Measurements from ENCODE around the gene VEZF1.

The VEZF1 gene

DNA sequence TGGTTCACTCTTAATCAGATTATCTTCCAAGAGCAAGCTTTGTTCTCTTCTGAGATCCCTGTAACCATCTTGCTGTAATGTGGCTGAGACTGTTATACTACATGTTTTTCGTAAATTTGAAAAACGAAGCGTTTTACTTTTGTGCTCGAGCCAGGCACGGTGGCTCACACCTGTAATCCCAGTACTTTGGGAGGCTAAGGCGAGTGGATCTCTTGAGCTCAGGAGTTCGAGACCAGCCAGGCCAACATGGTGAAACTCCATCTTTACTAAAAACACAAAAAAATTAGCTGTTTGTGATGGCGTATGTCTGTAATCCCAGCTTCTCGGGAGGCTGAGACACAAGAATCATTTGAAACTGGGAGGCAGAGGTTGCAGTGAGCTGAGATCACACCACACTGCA lies 40.7 kb downstream of the VEZF1 start:
- DNase-seq, result no peak

DNA sequence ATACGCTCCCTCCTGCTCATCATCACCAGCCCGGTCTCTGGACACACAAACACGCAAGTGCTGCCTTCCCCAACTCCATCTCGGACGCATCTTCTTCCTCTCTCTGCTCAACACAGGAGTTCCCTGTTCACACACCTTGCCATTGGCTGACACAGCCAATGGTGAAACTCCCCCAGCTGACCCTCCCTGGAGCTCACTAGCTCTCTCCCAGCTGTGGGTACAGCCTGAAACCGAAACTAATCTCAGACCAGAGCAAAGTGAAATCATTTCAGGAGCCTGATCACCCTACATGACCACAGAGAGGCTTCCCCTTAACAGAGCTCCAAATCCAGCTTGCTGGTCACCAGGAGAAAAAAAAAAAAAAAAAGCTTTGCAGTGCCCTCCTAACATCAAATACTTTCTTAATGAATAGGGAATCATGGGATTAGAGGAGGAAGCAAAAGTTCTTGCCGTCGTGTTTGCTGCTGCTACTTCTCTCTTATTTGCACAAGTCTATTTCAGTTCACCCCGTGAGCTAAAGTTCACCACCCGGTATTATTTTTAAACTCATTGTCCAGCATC lies 41.2 kb downstream of the VEZF1 start:
- DNase-seq, result peak; percentile 59

DNA sequence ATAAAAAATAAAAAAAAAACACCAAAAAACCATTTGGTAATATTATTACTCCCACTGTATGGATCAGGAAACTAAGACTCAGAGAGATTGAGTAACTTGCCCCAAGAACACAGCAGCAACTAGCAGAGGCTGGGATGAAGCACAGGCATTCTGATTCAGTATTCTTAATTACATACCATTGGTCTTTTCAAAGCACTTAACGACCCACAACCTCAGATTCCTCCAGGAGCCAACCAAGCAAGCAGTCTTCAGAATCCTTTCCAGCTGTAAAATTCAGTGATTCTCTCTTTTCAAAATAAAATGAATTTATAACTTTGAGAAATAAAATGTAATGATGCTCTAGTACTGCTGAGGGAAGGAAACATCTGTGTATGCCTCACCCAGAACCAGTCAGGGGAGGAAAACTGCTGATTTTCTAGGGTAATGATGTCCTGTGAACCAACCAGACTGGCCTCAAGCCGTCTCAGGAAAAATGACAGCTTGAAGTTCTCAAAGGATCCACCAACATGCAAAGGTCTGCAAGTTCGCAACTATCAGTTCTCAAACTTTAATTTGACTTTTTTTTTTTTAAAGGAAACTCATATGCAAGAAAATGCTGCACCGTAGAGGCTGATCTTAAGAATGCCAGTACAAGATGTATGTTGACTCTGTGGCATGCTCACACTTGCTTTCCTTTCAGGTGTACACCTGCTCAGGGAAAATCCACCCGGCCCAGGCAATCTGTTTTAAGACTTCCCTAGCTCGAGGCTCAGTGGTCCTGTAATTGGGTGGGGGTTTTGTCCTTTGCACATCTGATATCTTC lies 41.9 kb downstream of the VEZF1 start:
- no peak for DNase-seq

DNA sequence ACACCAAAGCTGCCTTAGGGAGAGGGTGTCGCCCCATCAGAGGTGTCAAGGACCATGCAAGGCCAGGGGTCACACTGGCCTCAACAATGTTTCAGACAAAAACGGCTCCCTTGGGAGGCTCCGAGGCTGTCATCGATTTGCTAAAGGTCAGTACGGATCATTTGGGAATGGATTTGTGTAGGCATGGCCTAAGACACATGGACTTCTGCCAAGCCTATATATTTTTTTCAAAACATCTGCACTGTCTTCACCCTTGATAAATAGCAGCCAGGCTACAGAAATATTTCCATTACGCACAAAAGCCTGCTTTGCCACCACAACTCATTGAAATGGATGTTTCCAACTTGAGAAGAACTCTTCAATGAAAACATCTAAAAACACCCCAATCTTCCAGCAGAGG lies 43.1 kb downstream of the VEZF1 start:
- no peak for DNase-seq

DNA sequence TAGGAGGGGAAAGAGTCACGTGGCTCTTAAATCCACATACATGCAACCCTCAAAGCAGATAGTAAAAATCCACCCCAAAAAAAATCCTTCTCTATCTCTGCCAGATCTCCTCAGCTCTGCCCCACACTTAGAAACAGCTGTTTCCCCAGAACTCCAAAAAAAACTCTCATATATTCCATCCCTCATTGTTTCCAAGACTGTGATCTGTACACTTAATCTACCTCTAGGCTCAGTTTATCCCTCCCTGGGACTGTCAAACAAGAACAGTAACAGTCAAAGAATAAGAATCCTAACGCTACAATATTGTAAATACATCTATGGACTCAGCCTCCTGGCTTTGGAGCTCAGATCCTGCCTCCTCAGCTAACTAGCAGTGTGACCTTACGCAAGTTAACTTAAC lies 44.4 kb downstream of the VEZF1 start:
- no peak for DNase-seq

DNA sequence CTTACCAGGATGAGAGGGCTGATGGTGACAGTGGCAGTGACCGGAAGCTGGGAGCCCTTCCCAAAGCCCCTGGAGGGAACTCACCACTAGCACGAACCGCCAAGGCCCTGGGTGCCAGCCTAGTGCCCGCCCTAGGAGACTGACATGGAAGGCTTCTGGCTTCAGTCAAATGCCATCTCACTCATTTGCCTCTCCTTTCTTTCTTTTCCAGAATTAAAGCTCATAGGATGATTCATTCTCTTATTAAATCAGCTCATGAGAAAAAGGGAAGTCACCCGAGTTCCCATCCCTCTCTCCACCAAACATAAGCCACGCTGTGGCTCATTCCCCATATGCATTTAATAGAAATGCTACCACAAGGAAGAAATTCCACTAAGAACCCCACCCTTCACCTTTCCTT lies 44.9 kb downstream of the VEZF1 start:
- DNase-seq, result no peak

DNA sequence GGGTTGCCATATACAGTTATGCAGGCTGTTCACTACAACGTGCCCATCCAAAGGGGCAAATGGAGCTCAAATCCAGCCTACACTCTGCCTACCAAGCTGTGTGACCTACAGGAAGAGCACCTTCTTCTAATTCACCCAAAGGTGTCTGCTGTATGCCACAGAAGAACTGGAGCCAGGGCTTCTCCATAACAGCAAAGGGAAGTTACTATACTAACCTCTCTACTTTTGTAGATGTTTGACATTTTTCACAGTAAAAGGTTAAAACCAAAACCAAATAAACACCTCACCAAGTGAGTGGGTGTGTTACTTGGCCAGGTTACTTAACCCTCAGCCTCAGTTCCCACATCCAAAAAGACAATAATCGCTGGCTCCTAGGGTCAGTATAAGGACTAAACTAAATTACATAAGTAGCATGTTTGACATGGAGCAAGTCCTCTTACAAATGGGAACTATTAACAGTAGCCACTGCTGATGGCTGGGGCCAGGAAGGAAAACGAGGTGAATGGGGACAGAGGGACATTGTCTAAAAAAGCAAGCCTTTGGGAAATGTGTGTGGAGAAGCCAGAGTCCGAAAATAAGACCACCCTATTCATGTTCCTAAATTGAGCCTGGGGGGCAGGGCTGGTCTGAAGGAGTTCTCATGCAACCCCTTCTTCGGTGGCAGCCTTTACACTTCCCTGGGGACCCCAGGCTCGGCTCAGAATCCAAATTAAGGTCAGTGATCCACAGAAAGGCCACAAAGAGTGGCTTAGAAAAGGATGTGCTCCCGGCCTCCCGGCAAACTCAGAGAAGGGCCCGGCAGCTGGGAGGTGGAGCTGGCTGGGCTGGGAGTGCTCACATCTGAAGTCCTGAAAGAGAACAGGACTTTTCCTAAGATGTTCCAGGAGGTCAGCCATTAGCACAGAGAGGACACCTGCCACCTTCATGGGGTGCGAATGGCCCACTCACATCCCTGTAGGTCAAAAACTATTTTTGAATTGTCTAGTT lies 46.4 kb downstream of the VEZF1 start:
- DNase-seq, result no peak

DNA sequence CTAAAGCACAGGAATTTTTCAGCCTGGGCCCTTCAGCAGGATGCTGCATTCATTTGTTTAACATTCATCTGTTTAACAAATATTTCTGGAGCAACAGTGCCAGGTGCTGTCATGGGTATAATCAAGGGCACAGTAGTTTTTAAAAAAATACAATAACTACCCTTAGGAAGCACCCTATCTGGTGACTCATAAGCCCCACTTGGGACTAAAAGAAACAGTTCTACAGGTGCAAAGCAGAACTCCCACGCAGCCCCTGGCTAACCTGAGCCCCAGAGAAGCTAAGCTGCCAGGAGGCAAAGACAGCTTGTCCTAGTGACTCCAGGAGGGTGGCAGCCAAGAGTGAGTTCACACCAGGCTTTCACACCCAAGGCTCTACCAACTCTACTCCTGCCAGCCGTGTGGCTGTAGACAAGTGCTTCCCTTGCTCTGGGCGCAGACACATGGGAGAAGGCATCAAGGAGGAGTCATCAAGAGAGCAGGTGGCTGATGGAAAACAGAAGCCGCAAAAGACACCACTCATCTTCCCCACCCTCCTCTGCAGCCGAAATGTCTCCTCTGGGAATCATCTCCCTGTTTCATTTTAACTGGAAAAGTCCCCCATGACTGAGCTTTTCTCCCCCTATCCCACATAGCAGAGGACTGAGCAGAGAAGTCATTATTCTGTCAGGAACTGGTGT lies 47.3 kb downstream of the VEZF1 start:
- peak; percentile 78 for DNase-seq

DNA sequence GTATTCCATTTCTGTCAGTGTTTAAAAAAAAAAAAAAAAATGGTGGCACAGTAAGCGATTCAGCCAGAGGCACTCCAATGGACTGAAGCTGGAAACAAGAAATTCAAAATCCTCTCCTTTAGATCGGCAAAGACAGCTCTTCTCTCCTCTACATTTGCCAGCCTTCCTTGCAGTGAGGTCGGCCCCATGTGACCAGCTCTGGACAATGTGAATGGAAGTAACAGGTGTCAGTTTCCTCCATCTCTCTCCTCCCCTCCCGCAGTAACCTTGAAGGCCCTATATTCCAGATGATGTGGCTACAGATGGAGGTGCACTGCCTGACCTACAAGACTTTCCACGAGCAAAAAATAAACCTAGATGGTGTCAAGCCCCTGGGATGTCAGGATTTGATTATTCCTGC lies 47.8 kb downstream of the VEZF1 start:
- DNase-seq, result no peak

DNA sequence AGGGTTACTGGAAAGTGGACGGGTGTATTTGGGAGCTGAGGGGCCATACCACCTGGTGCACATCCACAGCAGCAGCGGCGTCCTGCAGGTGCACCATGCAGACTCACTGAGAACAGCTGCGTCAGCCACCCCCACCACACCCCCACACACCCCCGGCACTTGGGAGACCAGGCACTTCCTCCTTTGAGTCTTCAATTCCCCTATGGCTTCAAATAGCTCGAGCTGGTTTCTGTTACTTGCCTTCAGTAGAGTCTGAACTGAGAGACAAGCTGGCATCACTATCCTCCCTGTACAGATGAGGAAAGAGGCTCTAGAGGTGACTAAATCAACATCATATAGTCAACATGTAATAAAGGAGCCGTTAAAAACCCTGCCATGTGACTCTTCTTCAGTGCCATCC lies 48.3 kb downstream of the VEZF1 start:
- peak; percentile 96 for DNase-seq

DNA sequence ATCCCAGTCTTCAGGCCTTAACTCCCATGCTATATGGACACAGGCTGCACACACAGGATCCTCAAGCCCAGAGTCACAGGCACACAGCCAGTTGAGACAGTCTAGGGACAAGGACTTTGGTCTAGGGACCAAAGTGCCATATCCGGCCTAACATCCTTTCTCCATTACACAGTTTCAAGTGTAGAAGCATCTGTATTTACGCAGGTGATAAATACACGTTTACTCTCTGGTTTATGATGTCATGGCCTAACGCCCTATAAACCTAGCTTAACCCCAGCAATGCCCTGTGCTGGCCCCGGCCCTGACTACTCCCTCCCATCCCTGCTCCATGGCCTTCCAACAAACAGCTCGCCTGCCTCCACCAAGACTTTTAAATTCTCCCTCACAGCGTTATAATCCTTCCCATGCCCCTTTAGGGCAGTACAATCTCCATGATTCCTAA lies 50.0 kb downstream of the VEZF1 start:
- DNase-seq, result peak; percentile 87

DNA sequence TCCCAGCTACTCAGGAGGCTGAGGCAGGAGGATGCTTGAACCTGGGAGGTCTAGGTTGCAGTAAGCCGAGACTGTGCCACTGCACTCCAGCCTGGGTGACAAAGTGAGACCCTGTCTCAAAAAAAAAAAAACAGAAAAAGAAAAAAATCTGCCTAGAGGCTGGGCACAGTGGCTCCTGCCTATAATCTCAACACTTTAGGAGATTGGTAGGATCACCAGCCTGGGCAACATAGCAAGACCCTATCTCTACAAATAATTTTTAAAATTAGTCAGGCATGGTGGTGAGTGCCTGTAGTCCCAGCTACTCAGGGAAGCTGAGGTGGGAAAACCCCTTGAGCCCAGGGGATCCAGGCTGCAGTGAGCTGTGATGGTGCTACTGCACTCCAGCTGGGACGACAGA lies 50.6 kb downstream of the VEZF1 start:
- no peak for DNase-seq

DNA sequence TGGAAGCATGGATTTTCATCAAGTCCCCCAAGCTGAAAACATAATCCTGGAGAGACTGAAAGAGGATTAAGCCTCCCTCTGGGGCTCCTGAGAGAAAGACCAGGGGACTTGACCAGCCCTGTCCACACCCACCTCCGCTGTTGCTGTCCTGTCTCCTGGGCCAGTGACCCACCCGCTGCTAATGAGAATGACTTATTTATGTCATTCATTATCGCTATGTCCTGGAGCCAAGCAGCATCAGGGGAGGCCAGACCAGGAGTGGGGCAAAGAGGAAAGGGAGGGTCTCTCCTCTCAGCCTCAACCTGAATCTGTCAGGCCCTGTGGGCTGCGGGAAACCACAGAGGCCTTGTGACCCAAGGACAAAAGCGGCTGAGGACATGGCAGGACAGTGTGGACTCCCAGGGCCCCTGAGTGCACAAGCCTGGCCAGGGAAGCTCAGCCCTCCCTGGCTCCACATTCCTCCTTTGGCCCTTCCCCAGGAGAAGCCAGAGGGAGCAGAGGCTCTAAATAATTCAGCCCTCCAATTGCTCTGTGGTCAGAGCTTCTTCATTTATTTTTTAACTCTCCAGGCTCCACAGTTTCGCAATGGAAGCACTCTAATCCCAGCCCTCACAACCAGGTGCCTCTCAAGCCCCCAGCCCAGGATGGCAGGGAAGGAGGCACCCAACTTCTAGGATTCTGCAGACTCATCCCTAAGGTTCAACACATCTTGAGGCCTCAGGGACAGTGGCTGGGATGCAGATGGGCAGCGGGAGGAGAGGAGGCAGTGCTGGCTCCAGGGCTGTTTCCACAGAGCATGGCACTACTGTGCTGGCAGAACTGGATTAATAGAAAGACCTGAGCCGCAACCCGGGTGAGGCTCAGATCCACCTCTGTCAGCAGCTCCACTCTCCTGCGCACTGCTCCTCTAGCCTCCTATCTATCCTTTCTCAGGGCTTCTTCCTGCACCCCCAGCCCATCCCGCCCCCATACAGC lies 51.9 kb downstream of the VEZF1 start:
- no peak for DNase-seq

DNA sequence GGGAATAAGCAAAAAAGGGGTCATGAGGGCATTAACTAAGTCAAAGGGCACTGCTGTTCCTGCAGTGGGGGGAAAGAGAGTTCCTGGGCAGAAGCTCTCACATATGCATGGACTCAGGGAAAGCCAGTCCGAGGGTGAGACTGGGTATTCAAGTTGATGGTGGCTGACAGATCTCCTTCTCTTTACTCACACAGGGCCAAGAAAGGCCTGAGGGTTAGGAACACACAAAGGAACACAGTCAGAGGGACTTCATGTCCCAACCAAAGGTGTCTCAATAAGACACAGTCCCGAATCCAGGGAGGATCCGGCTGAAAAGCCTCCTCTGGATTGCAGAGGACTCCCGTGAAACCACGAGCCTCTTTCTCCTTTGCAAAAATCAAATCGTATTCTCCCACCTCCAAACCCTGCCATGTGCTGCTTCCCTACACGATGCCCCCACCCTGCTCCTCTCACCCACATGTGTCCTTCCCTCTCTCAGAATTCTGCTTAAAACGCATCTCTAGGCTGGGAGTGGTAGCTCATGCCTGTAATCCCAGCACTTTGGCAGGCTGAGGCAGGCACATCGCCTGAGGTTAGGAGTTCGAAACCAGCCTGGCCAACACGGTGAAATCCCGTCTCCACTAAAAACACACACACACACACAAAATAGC lies 56.4 kb downstream of the VEZF1 start:
- DNase-seq, result no peak

DNA sequence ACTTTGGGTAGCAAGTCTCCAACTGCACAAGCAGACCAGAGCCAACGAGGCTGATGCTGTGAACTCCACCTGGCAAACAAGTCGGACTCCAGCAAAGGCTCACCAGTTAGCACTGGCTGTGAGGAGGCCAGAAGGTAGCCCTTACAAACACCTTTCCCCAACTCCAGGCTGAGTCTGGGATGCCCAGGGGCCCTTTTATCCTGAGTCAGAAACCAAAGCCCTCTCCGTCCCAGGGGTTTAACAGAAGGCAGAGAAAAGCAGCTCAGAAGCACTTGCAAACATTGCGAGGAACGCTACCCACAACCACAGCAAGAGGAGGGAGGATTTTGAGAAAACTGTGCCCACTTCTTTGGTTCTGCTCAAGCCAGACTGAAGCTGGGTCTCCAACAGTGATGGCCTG lies 57.8 kb downstream of the VEZF1 start:
- DNase-seq, result no peak

DNA sequence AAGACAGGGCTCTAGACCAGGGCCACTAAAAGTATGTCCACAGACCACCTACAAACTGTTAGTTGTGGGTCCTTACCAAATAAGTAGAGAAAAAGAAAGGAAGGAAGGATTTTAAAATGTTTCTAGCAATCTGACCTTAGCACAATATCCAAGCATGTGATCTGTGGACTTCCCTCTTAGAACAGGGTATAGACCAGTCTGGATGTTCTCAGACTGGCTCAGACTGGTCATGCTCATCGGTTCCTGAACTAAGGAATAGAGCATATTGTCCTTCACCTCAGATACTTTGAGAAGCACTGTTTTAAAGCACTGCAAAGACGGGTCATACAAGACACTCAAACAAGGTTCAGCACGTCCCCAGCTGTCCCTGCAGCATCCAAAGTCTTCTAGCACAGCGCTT lies 58.7 kb downstream of the VEZF1 start:
- no peak for DNase-seq

DNA sequence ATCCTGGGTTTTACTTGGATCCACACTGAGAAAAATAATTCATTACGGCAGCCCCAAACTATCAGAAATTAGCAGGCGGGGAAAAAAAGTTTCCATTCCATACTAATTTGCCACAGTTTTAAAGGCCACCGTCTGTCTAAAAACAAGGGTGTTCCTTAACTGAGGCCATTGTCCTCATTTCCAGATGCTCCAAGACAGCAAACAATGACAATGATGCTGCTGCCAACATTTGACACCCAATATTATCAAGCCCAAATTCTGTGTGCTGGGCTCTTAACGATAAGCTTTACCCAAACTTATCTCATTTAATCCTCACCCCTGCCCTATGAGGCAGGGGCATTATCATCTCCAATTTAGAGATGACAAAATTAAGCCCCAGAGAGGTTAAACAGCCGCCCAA lies 59.1 kb downstream of the VEZF1 start:
- no peak for DNase-seq

DNA sequence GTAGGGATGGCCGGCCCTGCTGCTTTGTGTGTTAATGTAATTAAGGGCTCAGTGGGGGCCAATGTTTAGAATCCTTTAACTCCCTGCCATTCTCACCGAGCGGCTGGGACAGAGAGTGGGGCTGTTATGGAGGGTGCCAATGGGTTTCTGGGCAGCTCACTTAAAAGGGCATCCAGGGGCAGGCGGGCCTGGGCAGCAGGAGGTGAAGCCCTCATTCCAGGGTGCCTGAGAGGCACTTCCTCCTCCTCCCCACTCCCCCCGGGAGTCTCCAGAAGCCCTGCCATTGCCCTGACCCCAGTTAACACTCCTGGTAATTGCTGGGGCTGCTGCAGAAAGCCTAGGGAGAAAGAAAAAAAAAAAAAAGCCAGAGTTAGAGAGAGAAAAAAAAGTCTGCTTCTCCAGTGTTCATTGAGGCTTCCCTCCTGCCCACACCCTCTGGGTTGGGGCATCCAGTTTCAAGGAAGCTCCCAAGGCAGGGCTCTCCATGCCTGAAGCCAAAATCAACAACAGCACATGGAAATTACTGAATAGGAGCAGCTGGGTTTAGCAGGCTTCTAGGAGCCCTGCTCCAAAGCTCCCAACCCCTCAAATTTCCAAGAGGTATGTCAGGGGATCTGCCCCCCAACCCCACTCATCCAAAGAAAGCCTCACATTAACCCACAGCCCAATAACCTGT lies 60.9 kb downstream of the VEZF1 start:
- peak; percentile 85 for DNase-seq

DNA sequence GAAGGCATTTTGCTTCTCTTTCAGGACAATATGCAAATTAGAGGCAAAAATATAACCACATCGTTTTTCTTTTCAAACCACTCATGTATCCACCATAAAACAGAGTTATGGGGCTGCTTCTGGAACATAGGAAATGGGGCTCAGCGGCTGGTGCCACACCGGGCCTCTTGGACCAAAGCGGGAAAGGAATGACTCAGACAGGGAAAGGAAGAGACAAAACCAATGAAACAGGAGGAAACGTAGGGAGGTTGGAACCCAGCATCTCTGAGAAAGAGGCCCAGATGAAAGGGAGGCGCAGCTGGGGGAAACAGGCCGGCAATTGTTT lies 61.4 kb downstream of the VEZF1 start:
- DNase-seq, result no peak

DNA sequence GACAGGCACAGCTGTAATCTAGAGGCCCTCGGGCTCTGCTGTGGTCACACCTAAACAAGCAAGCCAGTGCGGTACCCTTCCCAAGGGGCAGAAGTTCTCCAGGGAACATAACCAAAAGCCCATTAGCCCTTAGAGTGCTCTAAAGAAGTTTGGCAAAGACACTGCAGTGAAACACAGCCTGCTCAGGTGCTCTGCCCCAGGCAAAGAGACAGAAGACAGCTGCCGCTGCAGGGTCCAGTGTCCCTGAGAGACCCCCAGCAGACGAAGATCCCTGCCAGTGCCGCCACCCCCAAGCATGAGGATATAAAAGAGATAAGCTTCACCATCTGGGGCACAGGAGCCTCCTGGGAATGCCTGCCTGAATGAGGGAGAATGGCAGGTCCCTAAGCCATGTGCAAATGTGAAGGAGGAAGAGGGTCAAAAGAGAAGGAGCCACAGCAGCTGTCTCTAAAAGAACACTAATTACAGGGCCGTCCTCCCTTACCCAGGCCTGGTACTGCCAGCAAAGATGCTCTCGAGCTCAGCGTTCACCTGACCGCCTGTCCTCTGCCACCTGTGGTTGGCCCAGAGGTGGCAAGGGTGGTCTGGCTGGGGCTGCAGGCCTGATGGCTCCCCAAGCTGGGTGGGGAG lies 62.6 kb downstream of the VEZF1 start:
- DNase-seq, result no peak

All from NCI-H2029 (cell line).